Measurements from ENCODE around the gene CEP57.
"Not testable (repeated sequence)": the region's sequence is repeated elsewhere in the genome, so short reads cannot be mapped to it uniquely, and the experiment has no call there.

Gene CEP57

GRCh38 chr11:95799546-95799945, 9.2 kb downstream of the CEP57 start:
- DNase-seq = no peak

- no peak for DNase-seq
Observed at GRCh38 chr11:95800438-95800837, 10.1 kb downstream of the CEP57 start.

- no peak for DNase-seq
Observed at GRCh38 chr11:95802806-95803205, 12.5 kb downstream of the CEP57 start.

GRCh38 chr11:95803973-95804372, 13.7 kb downstream of the CEP57 start:
- DNase-seq = no peak

- DNase-seq = no peak
Observed at GRCh38 chr11:95805869-95806268, 15.6 kb downstream of the CEP57 start.

GRCh38 chr11:95806464-95806863, 16.2 kb downstream of the CEP57 start:
- not testable (repeated sequence) for DNase-seq

GRCh38 chr11:95811052-95811451, 20.8 kb downstream of the CEP57 start:
- not testable (repeated sequence) for DNase-seq

- DNase-seq = no peak
Observed at GRCh38 chr11:95816037-95816436, 25.7 kb downstream of the CEP57 start.

- DNase-seq = no peak
Observed at GRCh38 chr11:95821640-95822039, 31.3 kb downstream of the CEP57 start.

- no peak for DNase-seq
Observed at GRCh38 chr11:95827696-95828095, 37.4 kb downstream of the CEP57 start.

- no peak for DNase-seq
Observed at GRCh38 chr11:95829580-95830259, 39.4 kb downstream of the CEP57 start.

GRCh38 chr11:95831198-95831883, 41.0 kb downstream of the CEP57 start:
- DNase-seq = no peak

- no peak for DNase-seq
Observed at GRCh38 chr11:95832763-95833162, 42.5 kb downstream of the CEP57 start.

- DNase-seq = no peak
Observed at GRCh38 chr11:95833378-95833777, 43.1 kb downstream of the CEP57 start.

- DNase-seq = no peak
Observed at GRCh38 chr11:95835351-95835750, 45.1 kb downstream of the CEP57 start.

GRCh38 chr11:95835768-95836488, 45.6 kb downstream of the CEP57 start:
- DNase-seq = peak in 3 of 4 experiments; percentile 1 to 33 (median 18)

- no peak for DNase-seq
Observed at GRCh38 chr11:95845167-95845566, 54.9 kb downstream of the CEP57 start.

GRCh38 chr11:95849087-95849825, 59.0 kb downstream of the CEP57 start:
- no peak for DNase-seq

GRCh38 chr11:95850137-95850536, 59.8 kb downstream of the CEP57 start:
- no peak for DNase-seq

- DNase-seq = no peak
Observed at GRCh38 chr11:95853138-95853537, 62.8 kb downstream of the CEP57 start.

GRCh38 chr11:95853862-95854261, 63.6 kb downstream of the CEP57 start:
- no peak for DNase-seq

- DNase-seq = not testable (repeated sequence)
Observed at GRCh38 chr11:95854362-95854761, 64.1 kb downstream of the CEP57 start.

GRCh38 chr11:95860024-95860423, 69.7 kb downstream of the CEP57 start:
- DNase-seq = not testable (repeated sequence)
